Heart right ventricle (tissue), 16 donors: ENCODE data around the gene STAMBP. TPM values are rescaled to one million over a fixed set of nuclear protein-coding genes. Genes with fewer than 3 reads are reported as not detected.

Source experiments
- ATAC-seq, 8 donors: fragments of 200-7000 bp; cut with Tn5 transposase; one replicate each; pipeline ENCODE4 v1.9.1; 2020; ENCODE audit warnings: mild to moderate bottlenecking in 8 of 8, moderate library complexity in 8 of 8, moderate number of reproducible peaks in 1 of 8
- DNase-seq, 2 donors: peaks; one replicate each; pipeline ENCODE4 v3.0.0-alpha.2; 2020
- H3K27ac ChIP-seq, 10 donors: fragments of 200-600 bp; sonication (generic) in 2 of 10; one replicate each; pipeline versions ENCODE4 v1.5.0 to v1.8.0; 2020 to 2022; ENCODE audit warnings: mild to moderate bottlenecking in 3 of 10
- H3K27me3 ChIP-seq, 7 donors: fragments of 200-600 bp; one replicate each; pipeline ENCODE4 v1.8.0; 2021 to 2022; ENCODE audit warnings: mild to moderate bottlenecking in 2 of 7
- H3K36me3 ChIP-seq, 9 donors: fragments of 200-600 bp; sonication (generic) in 1 of 9; one replicate each; pipeline versions ENCODE4 v1.5.0 to v1.8.0; 2020 to 2022; ENCODE audit warnings: mild to moderate bottlenecking in 2 of 9
- H3K4me1 ChIP-seq, 9 donors: fragments of 200-600 bp; sonication (generic) in 1 of 9; one replicate each; pipeline versions ENCODE4 v1.5.0 to v1.8.0; 2020 to 2022; ENCODE audit warnings: mild to moderate bottlenecking in 4 of 9
- H3K4me3 ChIP-seq, 10 donors: fragments of 200-600 bp; sonication (generic) in 2 of 10; one replicate each; pipeline versions ENCODE4 v1.5.0 to v1.8.0; 2020 to 2022; ENCODE audit warnings: mild to moderate bottlenecking in 7 of 10, moderate library complexity in 2 of 10
- H3K9me3 ChIP-seq, 11 donors: fragments of 200-600 bp in 10 of 11; sonication (generic) in 2 of 11; one replicate each; pipeline versions ENCODE4 v1.5.0 to v1.8.0; 2013 to 2022; ENCODE audit warnings: mild to moderate bottlenecking in 2 of 11, control low read depth in 1 of 11, moderate library complexity in 1 of 11
- CTCF ChIP-seq, 9 donors: fragments of 200-600 bp; sonication (generic) in 2 of 9; IDR thresholded peaks; one replicate each; pipeline versions ENCODE4 v1.5.0 to v1.8.0; 2021 to 2022; ENCODE audit warnings: antibody characterized with exemption in 9 of 9, mild to moderate bottlenecking in 5 of 9, moderate library complexity in 1 of 9
- WGBS, 2 donors: extraction: QIAGEN DNeasy Blood & Tissue Kit; methylation state at CpG; one replicate each; pipeline ENCODE4 v1.1.7; 2013; ENCODE audit warnings: inconsistent platforms in 1 of 2; 5-methylcytosine and 5-hydroxymethylcytosine counted together
- intact Hi-C, 10 donors: fragments of 100-400 bp; cut with DNase I; formaldehyde crosslinking; loops; one replicate each; pipeline versions ENCODE4 v1.11.1 to v1.14.2; 2022
- polyA plus RNA-seq, 2 donors: library from polyadenylated mRNA; stranded (reverse); fragments of 200-250 nt; gene quantifications; one replicate each; pipeline ENCODE4 v1.2.3, GENCODE V29; 2013
- total RNA-seq, 10 donors: library from RNA; stranded (reverse); fragmentation: NEBNext Ultra II Directional in 3 of 10; extraction: Animal tissue kit (Norgen Biotek cat#: 25700) in 3 of 10; gene quantifications; one replicate each; pipeline versions ENCODE4 v1.2.1 to v1.2.4, GENCODE V29; 2021 to 2023
- donor health status: Arrhythmogenic right ventricular cardiomyopathy.
- donor health status: ischemic (EF 13 %, LVEDD 7.1; RV severe dilation, severe dysfunction).
- donor health status: healthy with polysubstance abuse.
- donor health status: DM: no; HTN: yes; CAD: no.
- donor health status: DM: no; HTN: no; CAD: no.
- donor health status: ischemic (EF 25% LVEDD 6.9; RV normal size, moderate dysfunction).
- donor health status: ischemic (EF 25% LVEDD 5.7; RV mildly dilated, moderate dysfunction).
- donor health status: healthy.
- donor health status: DM: yes; HTN: yes; CAD: no.
- donor health status: Ischemic cardiomyopathy.
- donor health status: ischemic (EF 35%, LVEDD 5.7; RV mildly dilated, moderate dysfunction).
- donor health status: nonischemic (EF 11% LVEDD 7.7; RV severe dilation, severe dysfunction).
- donor health status: DM: yes; HTN: yes; CAD: no.
- donor health status: PGD.
- donor health status: ischemic (EF 29% LVEDD 5.4; RV normal size, mild dysfunction).
- donor health status: nonischemic (EF 23%, LVEDD 6.1; RV moderate dilation, normal function).

STAMBP gene
- total and polyA plus RNA-seq, 12 donors: 12.1 to 37.5 (median 32.3) TPM

GRCh38 chr2:73918856-73919255 lies 90.1 kb downstream of the STAMBP start:
- Histone ChIP-seq H3K27ac (no peak overlapping the region), H3K4me3 (no peak overlapping the region), H3K9me3 (no peaks in the 10 kb centered on the region), H3K4me1 (no peaks in the 10 kb centered on the region), H3K27me3 (peaks cover 0 to 30% (median 12%) of the 10 kb centered on the region in 7 donors), H3K36me3 (no peaks in the 10 kb centered on the region)
- 90 to 96% methylated on average over 3 of the region's 3 CpGs for WGBS, 2 donors
- DNase-seq: no peak
- ATAC-seq: no peak
- intact Hi-C loops: no loop called here
- TF ChIP-seq CTCF (IDR thresholded peaks at IDR 0.05): no peak

GRCh38 chr2:73919596-73920228 lies 91.0 kb downstream of the STAMBP start:
- DNase-seq (no peak), ATAC-seq (no peak)
- no peak for TF ChIP-seq CTCF (IDR thresholded peaks at IDR 0.05)
- no peak overlapping the region for H3K27ac ChIP-seq
- peaks cover 0 to 30% (median 12%) of the 10 kb centered on the region in 7 donors for H3K27me3 ChIP-seq
- H3K36me3 ChIP-seq: no peaks in the 10 kb centered on the region
- no peak overlapping the region for H3K4me3 ChIP-seq
- intact Hi-C loops: loop anchor here in 4 of 10 donors (10.0 kb wide), 5 partner anchors 55 to 225 kb away; partner anchors contain the start of genes BOLA3 (in 1 of the 4), STAMBP (in 1 of the 4) and TET3 (in 1 of the 4)
- H3K4me1 ChIP-seq: no peaks in the 10 kb centered on the region
- H3K9me3 ChIP-seq: no peaks in the 10 kb centered on the region
- 84 to 86% methylated on average over 7 of the region's 7 CpGs for WGBS, 2 donors

- H3K4me3 ChIP-seq: no peak overlapping the region
- peak in 5 of 9 donors; percentile 11 to 35 (median 20) for TF ChIP-seq CTCF (IDR thresholded peaks at IDR 0.05)
- 44 to 45% methylated on average over 12 of the region's 12 CpGs for WGBS, 2 donors
- H3K27ac ChIP-seq: no peak overlapping the region
- H3K27me3 ChIP-seq: peaks cover 0 to 30% (median 12%) of the 10 kb centered on the region in 7 donors
- ATAC-seq: peak in 1 of 8 donors; percentile 41
- no peaks in the 10 kb centered on the region for H3K36me3 ChIP-seq
- H3K9me3 ChIP-seq: no peaks in the 10 kb centered on the region
- peaks cover 0 to 4% (median 0%) of the 10 kb centered on the region in 9 donors for H3K4me1 ChIP-seq
- intact Hi-C loops: loop anchor here in 4 of 10 donors (10.0 kb wide), 5 partner anchors 54 to 224 kb away; partner anchors contain the start of genes BOLA3 (in 1 of the 4), STAMBP (in 1 of the 4) and TET3 (in 1 of the 4)
- DNase-seq: peak in 1 of 2 donors; percentile 19
Observed at GRCh38 chr2:73920577-73921545, 92.1 kb downstream of the STAMBP start.

GRCh38 chr2:73921581-73921980 lies 92.8 kb downstream of the STAMBP start:
- TF ChIP-seq CTCF (IDR thresholded peaks at IDR 0.05): no peak
- intact Hi-C loops: loop anchor here in 4 of 10 donors (10.0 kb wide), 5 partner anchors 53 to 223 kb away; partner anchors contain the start of genes BOLA3 (in 1 of the 4), STAMBP (in 1 of the 4) and TET3 (in 1 of the 4)
- Histone ChIP-seq H3K27ac (no peak overlapping the region), H3K36me3 (no peaks in the 10 kb centered on the region), H3K27me3 (peaks cover 0 to 28% (median 12%) of the 10 kb centered on the region in 7 donors), H3K9me3 (no peaks in the 10 kb centered on the region), H3K4me3 (no peak overlapping the region), H3K4me1 (peaks cover 0 to 9% (median 5%) of the 10 kb centered on the region in 9 donors)
- DNase-seq (no peak), ATAC-seq (no peak)
- 81 to 85% methylated on average over 9 of the region's 9 CpGs for WGBS, 2 donors
